ENCODE measurements around the gene NEB.

Gene NEB

DNA sequence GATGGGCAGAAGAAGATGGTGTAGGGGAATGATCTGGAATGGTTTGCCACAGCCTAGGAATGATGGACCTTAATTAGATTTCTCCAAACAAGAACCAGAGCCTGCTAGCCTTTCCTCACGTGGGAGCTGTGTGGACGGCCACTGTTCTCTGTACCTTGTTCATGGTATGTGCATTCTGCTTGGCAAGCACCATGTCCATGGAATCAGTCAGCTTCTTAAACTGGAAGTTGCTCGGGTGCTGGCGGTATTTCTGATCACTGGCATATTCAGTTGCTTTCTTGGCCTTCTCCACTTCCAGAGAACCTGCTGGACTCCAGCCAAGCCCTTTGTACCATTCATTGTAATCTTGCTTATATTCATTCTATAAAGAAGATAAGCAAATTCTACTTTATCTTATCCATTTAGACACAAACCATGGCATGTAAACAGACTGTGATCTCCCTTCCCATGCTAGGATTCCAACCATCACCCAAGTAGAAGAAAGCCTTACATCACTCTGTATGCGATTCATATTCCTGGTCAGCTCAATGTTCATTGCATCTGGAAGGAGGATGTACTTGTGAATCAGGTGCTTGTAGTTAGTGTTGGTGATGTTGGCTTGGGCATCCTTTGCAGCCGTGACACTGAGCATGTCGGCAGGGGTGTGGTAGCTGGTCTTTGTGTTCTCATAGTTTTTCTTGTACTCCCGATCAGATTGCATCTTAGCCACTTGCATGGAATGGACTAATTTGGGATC is 78.4 kb downstream of the NEB start:
- TF ChIP-seq, protein P1, sequence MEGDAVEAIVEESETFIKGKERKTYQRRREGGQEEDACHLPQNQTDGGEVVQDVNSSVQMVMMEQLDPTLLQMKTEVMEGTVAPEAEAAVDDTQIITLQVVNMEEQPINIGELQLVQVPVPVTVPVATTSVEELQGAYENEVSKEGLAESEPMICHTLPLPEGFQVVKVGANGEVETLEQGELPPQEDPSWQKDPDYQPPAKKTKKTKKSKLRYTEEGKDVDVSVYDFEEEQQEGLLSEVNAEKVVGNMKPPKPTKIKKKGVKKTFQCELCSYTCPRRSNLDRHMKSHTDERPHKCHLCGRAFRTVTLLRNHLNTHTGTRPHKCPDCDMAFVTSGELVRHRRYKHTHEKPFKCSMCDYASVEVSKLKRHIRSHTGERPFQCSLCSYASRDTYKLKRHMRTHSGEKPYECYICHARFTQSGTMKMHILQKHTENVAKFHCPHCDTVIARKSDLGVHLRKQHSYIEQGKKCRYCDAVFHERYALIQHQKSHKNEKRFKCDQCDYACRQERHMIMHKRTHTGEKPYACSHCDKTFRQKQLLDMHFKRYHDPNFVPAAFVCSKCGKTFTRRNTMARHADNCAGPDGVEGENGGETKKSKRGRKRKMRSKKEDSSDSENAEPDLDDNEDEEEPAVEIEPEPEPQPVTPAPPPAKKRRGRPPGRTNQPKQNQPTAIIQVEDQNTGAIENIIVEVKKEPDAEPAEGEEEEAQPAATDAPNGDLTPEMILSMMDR (IDR thresholded peaks at IDR 0.05): no peak

DNA sequence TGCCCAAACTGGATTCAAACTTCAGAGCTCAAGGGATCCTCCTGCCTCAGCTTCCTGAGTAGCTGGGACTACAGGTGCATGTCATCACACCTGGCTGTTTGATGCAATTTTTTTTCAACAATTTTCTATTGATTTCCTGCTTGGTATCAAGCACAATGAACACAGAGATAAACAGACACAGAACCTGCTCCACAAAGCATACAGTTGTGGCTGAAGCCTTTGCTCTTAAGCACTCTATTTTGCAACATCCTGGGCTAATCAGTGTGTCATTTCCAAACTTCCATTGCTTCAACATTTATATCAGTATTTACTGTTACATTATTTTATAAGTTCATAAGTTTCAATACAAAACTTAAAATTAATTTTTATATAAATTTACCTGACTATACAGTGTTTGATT is 79.4 kb downstream of the NEB start:
- TF ChIP-seq, protein P1 (IDR thresholded peaks at IDR 0.05): no peak

DNA sequence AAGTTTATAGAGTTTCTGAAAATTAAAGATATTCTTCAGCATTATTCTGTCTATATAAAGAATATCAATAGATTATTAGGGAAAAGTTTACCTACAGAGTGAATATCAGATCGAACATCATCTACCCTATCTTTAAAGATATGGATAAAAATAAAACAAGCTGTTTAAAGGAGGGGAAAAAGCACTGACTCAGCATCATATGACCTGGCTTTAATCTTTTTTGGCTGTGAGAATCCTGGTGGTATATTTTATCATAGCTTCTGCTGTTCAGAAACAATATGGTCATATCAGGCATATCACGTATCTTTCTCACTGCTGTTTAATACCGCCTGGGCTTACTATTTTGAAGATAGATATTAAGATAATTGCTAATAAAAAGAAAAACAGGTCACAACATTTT is 80.2 kb downstream of the NEB start:
- TF ChIP-seq, protein P1 (IDR thresholded peaks at IDR 0.05): no peak

DNA sequence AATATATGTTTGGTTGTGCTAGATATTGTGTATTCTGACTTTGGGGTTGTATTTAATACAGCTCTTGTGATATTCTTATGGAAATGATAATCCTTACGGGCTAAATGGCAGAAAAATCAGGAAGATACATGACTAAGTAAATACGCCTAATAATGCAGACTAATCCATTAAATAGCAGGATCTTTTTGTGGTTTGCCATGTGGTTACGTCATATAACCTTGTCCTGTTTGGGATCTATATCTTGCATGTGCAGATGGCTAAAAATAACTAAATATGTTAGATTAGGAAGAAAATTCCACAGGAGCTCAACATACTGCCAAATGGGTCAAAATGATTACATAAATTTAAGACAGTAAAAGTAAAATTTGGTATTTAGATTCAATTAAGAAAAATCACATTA is 83.0 kb downstream of the NEB start:
- TF ChIP-seq, protein P1 (IDR thresholded peaks at IDR 0.05): no peak

DNA sequence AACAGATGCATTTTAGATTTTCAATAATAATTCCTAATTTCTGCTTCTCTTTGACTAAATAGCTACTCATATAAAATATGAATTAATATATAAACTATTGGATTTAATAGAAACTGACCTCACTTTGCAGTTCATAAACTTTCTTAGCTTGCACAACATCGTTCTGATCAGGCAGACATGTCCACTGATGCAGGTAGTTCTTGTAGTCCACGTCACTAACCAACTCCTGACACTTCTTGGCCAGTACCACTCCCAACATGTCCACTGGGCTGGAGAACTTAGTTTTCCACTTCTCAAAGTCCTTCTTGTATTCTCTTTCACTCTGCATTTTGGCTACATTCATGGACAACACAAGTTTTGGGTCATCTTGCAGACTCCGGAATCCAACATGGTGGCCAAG is 83.8 kb downstream of the NEB start:
- TF ChIP-seq, protein P1 (IDR thresholded peaks at IDR 0.05): no peak

DNA sequence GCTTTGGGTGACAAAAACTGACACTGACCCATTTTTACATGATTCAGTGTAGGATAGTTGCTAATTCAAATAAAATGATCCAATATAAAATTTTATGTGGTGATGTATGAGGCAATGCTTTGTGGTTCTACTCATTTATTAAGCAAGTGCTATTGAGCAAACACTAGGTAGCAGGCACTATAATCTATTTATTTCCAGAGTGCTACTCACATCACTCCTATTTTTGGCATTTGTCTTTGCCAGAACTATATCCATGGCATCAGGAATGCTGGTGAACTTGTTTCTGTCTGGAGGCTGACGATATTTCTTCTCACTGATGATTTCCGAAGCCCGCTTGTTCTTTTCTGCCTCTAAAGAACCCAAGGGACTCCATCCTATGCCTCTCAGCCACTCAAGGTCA is 84.3 kb downstream of the NEB start:
- TF ChIP-seq, protein P1 (IDR thresholded peaks at IDR 0.05): no peak

DNA sequence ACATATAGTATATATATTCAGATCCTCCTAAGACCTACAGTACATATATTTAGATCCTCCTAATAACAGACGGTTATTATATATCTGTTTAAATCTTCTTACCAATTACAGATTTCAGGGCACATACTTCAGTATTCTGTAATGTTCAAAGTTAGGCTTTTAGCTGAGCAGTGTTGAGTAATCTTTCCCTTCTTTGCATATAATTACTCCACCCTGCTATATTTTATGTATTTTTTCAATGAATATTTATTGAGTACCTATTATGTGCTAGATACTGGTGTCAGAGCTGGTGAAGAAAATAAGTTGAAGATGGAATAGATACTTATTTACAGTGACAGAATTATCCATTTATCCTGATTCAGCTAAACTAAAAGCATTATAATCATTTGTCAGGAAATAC is 84.9 kb downstream of the NEB start:
- TF ChIP-seq, protein P1 (IDR thresholded peaks at IDR 0.05): no peak

DNA sequence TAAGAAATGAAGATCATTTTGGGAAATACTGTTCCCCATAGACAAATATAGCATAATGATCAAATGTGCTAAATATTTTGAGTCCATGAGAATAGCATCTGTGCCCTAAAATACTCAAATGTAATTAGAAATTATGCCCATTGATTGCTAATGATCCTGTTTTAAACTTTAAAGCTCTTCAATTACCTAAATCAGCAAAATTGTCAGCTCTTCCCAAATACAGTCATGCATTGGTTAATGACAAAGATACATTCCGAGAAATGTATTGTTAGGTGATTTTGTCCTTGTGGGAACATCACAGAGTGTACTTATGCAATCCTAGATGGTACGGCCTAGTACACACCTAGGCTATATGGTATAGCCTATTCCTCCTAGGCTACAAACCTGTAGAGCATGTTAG is 89.7 kb downstream of the NEB start:
- TF ChIP-seq, protein P1 (IDR thresholded peaks at IDR 0.05): no peak

Measured in LNCAP (cell line).